ENCODE results near the gene KCNMA1. TPM values are rescaled to one million over a fixed set of nuclear protein-coding genes. Genes with fewer than 3 reads are reported as not detected.

The KCNMA1 gene
- total RNA-seq, 1 experiment from 2014 or later = 0.49 TPM

- intact Hi-C loops (cut with micrococcal nuclease) = no loop called here
- ChIA-PET RAD21 (ENCODE audit: low non-redundant PET in 1 of 2, low total read pairs in 2 of 2, uncharacterized antibody in 2 of 2, unreplicated experiment in 2 of 2) (no interaction called here), POLR2A (no interaction called here), CTCF (no interaction called here)
- H3K4me3 ChIP-seq (replicated peaks in 1 of 2; ENCODE audit: low read depth in 1 of 2, low read length in 2 of 2) = no peak overlapping the region
- no peak overlapping the region for H3K9ac ChIP-seq (ENCODE audit: low read length)
- no peak for ATAC-seq
- H3K27ac ChIP-seq (ENCODE audit: low read depth, low read length) = no peak overlapping the region
- no peaks in the 10 kb centered on the region for H3K36me3 ChIP-seq (ENCODE audit: control insufficient read depth in 1 of 2, insufficient read depth in 2 of 2, low read length in 2 of 2)
- H3K9me2 ChIP-seq (ENCODE audit: insufficient read depth) = no peaks in the 10 kb centered on the region
- BruUV-seq (replicated peaks) = no TSS peak
- no peaks in the 10 kb centered on the region for H3K4me1 ChIP-seq (ENCODE audit: control insufficient read depth in 1 of 2, insufficient read depth in 2 of 2, low read length in 2 of 2)
- no peak for DNase-seq (ENCODE audit: low read depth, low spot score)
- no peaks in the 10 kb centered on the region for H4K20me1 ChIP-seq (ENCODE audit: insufficient read depth)
- TF ChIP-seq EGR1 (IDR thresholded peaks at IDR 0.05; ENCODE audit: low read depth) (no peak), CBX3 (IDR thresholded peaks at IDR 0.05; ENCODE audit: low read depth) (no peak), EZH2phosphoT487 (IDR thresholded peaks at IDR 0.05; ENCODE audit: borderline replicate concordance) (no peak), MAX (IDR thresholded peaks at IDR 0.05) (no peak), ELF1 (IDR thresholded peaks at IDR 0.05; ENCODE audit: borderline replicate concordance, low read depth) (no peak), POLR2AphosphoS5 (IDR thresholded peaks at IDR 0.05; ENCODE audit: low read depth, low read length) (no peak), ZFX (IDR thresholded peaks at IDR 0.05) (no peak), REST (IDR thresholded peaks at IDR 0.05; ENCODE audit: low read depth) (no peak), ZNF274 (IDR thresholded peaks at IDR 0.05; ENCODE audit: low read depth, low read length) (no peak), SP1 (IDR thresholded peaks at IDR 0.05; ENCODE audit: low read depth) (no peak), SIN3A (IDR thresholded peaks at IDR 0.05; ENCODE audit: low read depth) (no peak), CEBPB (IDR thresholded peaks at IDR 0.05; ENCODE audit: low read depth) (no peak), CTCF (IDR thresholded peaks at IDR 0.05 in 2 of 3, conservative IDR thresholded peaks at IDR 0.05 in 1 of 3; ENCODE audit: borderline replicate concordance in 1 of 3, insufficient read depth in 1 of 3, low read depth in 2 of 3, low read length in 2 of 3) (no peak), ZBTB33 (IDR thresholded peaks at IDR 0.05; ENCODE audit: extremely low read depth, insufficient replicate concordance, low read length) (no peak)
- H3K79me2 ChIP-seq (ENCODE audit: insufficient read depth, low read length) = no peaks in the 10 kb centered on the region
- H3K9me3 ChIP-seq (ENCODE audit: control insufficient read depth in 1 of 2, insufficient read depth in 1 of 2, low read depth in 1 of 2, low read length in 2 of 2) = no peaks in the 10 kb centered on the region
- H2AFZ ChIP-seq (ENCODE audit: low read depth, low read length, poor library complexity, severe bottlenecking) = no peak overlapping the region
- H3K27me3 ChIP-seq (ENCODE audit: insufficient read depth, low read length) = no peaks in the 10 kb centered on the region
- no peak overlapping the region for H3K4me2 ChIP-seq (ENCODE audit: low read length)
These were observed 163.2 kb downstream of the KCNMA1 start for GRCh38 chr10:77474386-77474785.

All from HCT116 (cell line).